ENCODE results near the gene MARF1.

MARF1 gene

DNA sequence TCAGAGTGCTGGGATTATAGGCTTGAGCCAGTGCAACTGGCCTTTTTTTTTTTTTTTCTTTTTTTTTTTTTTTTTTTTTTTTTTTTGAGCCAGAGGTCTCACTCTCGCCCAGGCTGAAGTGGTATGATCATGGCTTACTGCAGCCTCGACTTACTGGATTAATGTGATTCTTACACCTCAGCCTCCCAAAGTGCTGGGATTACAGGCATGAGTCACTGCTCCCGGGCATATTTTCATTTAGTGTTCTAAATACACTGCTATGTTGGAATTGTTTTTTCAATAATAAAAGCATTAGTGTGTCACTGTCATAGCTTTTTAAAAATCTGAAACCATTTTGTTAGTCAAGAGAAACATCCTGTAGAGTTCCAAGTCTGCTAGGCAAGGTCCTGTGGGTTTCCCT, 47.3 kb upstream of the MARF1 start:
- H3K18ac ChIP-seq (ENCODE audit: low read length), result no peak overlapping the region
- H3K23ac ChIP-seq (ENCODE audit: low read depth, low read length, poor library complexity), result no peak overlapping the region
- H2BK120ac ChIP-seq (ENCODE audit: low read depth, low read length), result no peak overlapping the region
- H3K4ac ChIP-seq (ENCODE audit: low read length), result no peak overlapping the region
- H3K9ac ChIP-seq (ENCODE audit: low read depth, low read length, poor library complexity), result no peak overlapping the region
- H3K4me2 ChIP-seq (ENCODE audit: insufficient read depth, low read length, poor library complexity, severe bottlenecking), result no peak overlapping the region
- no peak overlapping the region for H4K8ac ChIP-seq (ENCODE audit: low read depth, low read length)
- H2AFZ ChIP-seq (ENCODE audit: low read length), result no peak overlapping the region
- no peak overlapping the region for H2BK12ac ChIP-seq (ENCODE audit: low read length)
- no peak overlapping the region for H2AK5ac ChIP-seq (ENCODE audit: low read depth, low read length)
- no peak overlapping the region for H4K91ac ChIP-seq (ENCODE audit: low read depth, low read length, poor library complexity)
- no peak overlapping the region for H3K14ac ChIP-seq (ENCODE audit: low read length)
- H3K4me3 ChIP-seq (ENCODE audit: low read length in 2 of 2), result no peak overlapping the region
- H3K4me1 ChIP-seq (ENCODE audit: control insufficient read depth in 2 of 2, insufficient read depth in 1 of 2, low read depth in 1 of 2, low read length in 2 of 2), result no peaks in the 10 kb centered on the region
- H2BK5ac ChIP-seq (ENCODE audit: low read length), result no peak overlapping the region
- WGBS, 2 donors (ENCODE audit: extremely low coverage in 2 of 2, insufficient read length in 2 of 2, insufficient replicate concordance in 1 of 2), result no CpG with 5 or more reads among the region's 3 CpGs
- no peaks in the 10 kb centered on the region for H3K27me3 ChIP-seq (ENCODE audit: control insufficient read depth in 3 of 3, insufficient read depth in 3 of 3, low read depth in 1 of 3, low read length in 3 of 3)
- no peaks in the 10 kb centered on the region for H3K9me3 ChIP-seq (replicated peaks in 1 of 2; ENCODE audit: control insufficient read depth in 2 of 2, insufficient read depth in 1 of 2, low read depth in 1 of 2, low read length in 2 of 2)
- no peak overlapping the region for H2BK15ac ChIP-seq (ENCODE audit: low read length)
- no peaks in the 10 kb centered on the region for H3K79me1 ChIP-seq (ENCODE audit: low read depth, low read length)
- peaks cover 34 to 90% of the 10 kb centered on the region in 2 donors for H3K36me3 ChIP-seq (replicated peaks in 1 of 2; ENCODE audit: control insufficient read depth in 2 of 2, insufficient read depth in 2 of 2, low read length in 2 of 2)
- DNase-seq (ENCODE audit: low spot score), result no peak
- H3K27ac ChIP-seq (replicated peaks; ENCODE audit: low read length), result no peak overlapping the region

DNA sequence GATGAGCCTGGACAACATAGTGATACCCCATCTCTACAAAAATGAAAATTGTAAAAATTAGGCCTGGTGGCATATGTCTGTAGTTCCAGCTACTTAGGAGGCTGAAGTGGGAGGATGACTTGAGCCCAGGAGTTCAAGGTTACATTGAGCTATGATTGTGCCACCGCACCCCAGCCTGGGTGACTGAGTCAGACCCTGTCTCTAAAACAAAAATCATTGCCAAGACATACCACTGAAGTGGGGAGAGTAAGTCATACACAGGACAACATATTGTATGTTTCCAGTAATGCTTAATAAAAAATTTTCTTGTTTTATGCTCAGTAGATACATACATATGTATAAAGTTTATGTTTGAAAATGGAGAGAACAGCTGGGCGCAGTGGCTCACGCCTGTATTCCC, 46.3 kb upstream of the MARF1 start:
- no CpG with 5 or more reads among the region's 3 CpGs for WGBS, 2 donors (ENCODE audit: extremely low coverage in 2 of 2, insufficient read length in 2 of 2, insufficient replicate concordance in 1 of 2)
- H3K14ac ChIP-seq (ENCODE audit: low read length), result no peak overlapping the region
- no peak overlapping the region for H3K9ac ChIP-seq (ENCODE audit: low read depth, low read length, poor library complexity)
- no peak overlapping the region for H2BK12ac ChIP-seq (ENCODE audit: low read length)
- no peak overlapping the region for H4K91ac ChIP-seq (ENCODE audit: low read depth, low read length, poor library complexity)
- H3K9me3 ChIP-seq (replicated peaks in 1 of 2; ENCODE audit: control insufficient read depth in 2 of 2, insufficient read depth in 1 of 2, low read depth in 1 of 2, low read length in 2 of 2), result no peaks in the 10 kb centered on the region
- H3K18ac ChIP-seq (ENCODE audit: low read length), result no peak overlapping the region
- no peak overlapping the region for H3K23ac ChIP-seq (ENCODE audit: low read depth, low read length, poor library complexity)
- H2AFZ ChIP-seq (ENCODE audit: low read length), result no peak overlapping the region
- H3K27ac ChIP-seq (replicated peaks; ENCODE audit: low read length), result no peak overlapping the region
- no peaks in the 10 kb centered on the region for H3K79me1 ChIP-seq (ENCODE audit: low read depth, low read length)
- H2BK120ac ChIP-seq (ENCODE audit: low read depth, low read length), result no peak overlapping the region
- H3K4ac ChIP-seq (ENCODE audit: low read length), result no peak overlapping the region
- no peaks in the 10 kb centered on the region for H3K27me3 ChIP-seq (ENCODE audit: control insufficient read depth in 3 of 3, insufficient read depth in 3 of 3, low read depth in 1 of 3, low read length in 3 of 3)
- no peak for DNase-seq (ENCODE audit: low spot score)
- H4K8ac ChIP-seq (ENCODE audit: low read depth, low read length), result no peak overlapping the region
- no peaks in the 10 kb centered on the region for H3K4me1 ChIP-seq (ENCODE audit: control insufficient read depth in 2 of 2, insufficient read depth in 1 of 2, low read depth in 1 of 2, low read length in 2 of 2)
- no peak overlapping the region for H3K4me2 ChIP-seq (ENCODE audit: insufficient read depth, low read length, poor library complexity, severe bottlenecking)
- no peak overlapping the region for H2BK15ac ChIP-seq (ENCODE audit: low read length)
- H2AK5ac ChIP-seq (ENCODE audit: low read depth, low read length), result no peak overlapping the region
- no peak overlapping the region for H3K4me3 ChIP-seq (ENCODE audit: low read length in 2 of 2)
- H3K36me3 ChIP-seq (replicated peaks in 1 of 2; ENCODE audit: control insufficient read depth in 2 of 2, insufficient read depth in 2 of 2, low read length in 2 of 2), result peaks cover 30 to 91% of the 10 kb centered on the region in 2 donors
- no peak overlapping the region for H2BK5ac ChIP-seq (ENCODE audit: low read length)

DNA sequence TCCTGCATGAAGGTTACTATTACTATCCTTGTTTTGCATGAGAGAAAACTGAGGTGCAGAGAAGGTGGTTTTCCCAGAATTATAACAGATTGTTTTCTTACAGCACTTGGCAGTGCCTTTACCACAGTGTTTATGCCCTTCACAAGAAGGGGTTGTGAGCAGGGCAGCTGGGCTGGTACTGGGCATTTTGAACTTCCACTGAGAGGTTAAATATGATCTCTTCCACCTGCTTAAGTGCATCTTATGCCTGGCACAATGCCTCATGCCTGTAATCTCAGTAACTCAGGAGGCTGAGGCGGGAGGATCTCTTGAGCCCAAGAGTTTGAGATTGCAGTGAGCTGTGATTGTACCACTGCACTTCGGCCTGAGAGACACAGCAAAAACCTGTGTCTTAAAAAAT, 43.3 kb upstream of the MARF1 start:
- Histone ChIP-seq H3K14ac (ENCODE audit: low read length) (no peak overlapping the region), H4K91ac (ENCODE audit: low read depth, low read length, poor library complexity) (no peak overlapping the region), H3K9ac (ENCODE audit: low read depth, low read length, poor library complexity) (no peak overlapping the region), H2BK120ac (ENCODE audit: low read depth, low read length) (no peak overlapping the region), H3K79me1 (ENCODE audit: low read depth, low read length) (no peaks in the 10 kb centered on the region), H2BK15ac (ENCODE audit: low read length) (no peak overlapping the region), H4K8ac (ENCODE audit: low read depth, low read length) (no peak overlapping the region), H2BK5ac (ENCODE audit: low read length) (no peak overlapping the region), H3K4me2 (ENCODE audit: insufficient read depth, low read length, poor library complexity, severe bottlenecking) (no peak overlapping the region), H2BK12ac (ENCODE audit: low read length) (no peak overlapping the region), H3K4ac (ENCODE audit: low read length) (no peak overlapping the region), H3K4me1 (ENCODE audit: control insufficient read depth in 2 of 2, insufficient read depth in 1 of 2, low read depth in 1 of 2, low read length in 2 of 2) (no peaks in the 10 kb centered on the region), H3K27me3 (ENCODE audit: control insufficient read depth in 3 of 3, insufficient read depth in 3 of 3, low read depth in 1 of 3, low read length in 3 of 3) (no peaks in the 10 kb centered on the region), H3K9me3 (replicated peaks in 1 of 2; ENCODE audit: control insufficient read depth in 2 of 2, insufficient read depth in 1 of 2, low read depth in 1 of 2, low read length in 2 of 2) (no peaks in the 10 kb centered on the region), H3K18ac (ENCODE audit: low read length) (no peak overlapping the region), H3K36me3 (replicated peaks in 1 of 2; ENCODE audit: control insufficient read depth in 2 of 2, insufficient read depth in 2 of 2, low read length in 2 of 2) (peaks cover 17 to 91% of the 10 kb centered on the region in 2 donors), H2AFZ (ENCODE audit: low read length) (no peak overlapping the region), H3K4me3 (ENCODE audit: low read length in 2 of 2) (no peak overlapping the region), H2AK5ac (ENCODE audit: low read depth, low read length) (no peak overlapping the region), H3K23ac (ENCODE audit: low read depth, low read length, poor library complexity) (no peak overlapping the region), H3K27ac (replicated peaks; ENCODE audit: low read length) (no peak overlapping the region)
- no CpG with 5 or more reads among the region's 2 CpGs for WGBS, 2 donors (ENCODE audit: extremely low coverage in 2 of 2, insufficient read length in 2 of 2, insufficient replicate concordance in 1 of 2)
- no peak for DNase-seq (ENCODE audit: low spot score)

- DNase-seq (ENCODE audit: low spot score), result peak; percentile 11
These were observed 39.2 kb upstream of the MARF1 start for GRCh38 chr16:15682105-15682570.

More at GRCh38 chr16:15682105-15682570, 39.2 kb upstream of the MARF1 start:
- Histone ChIP-seq H3K27ac (replicated peaks; ENCODE audit: low read length) (no peak overlapping the region), H3K9ac (ENCODE audit: low read depth, low read length, poor library complexity) (no peak overlapping the region), H4K91ac (ENCODE audit: low read depth, low read length, poor library complexity) (no peak overlapping the region), H2BK15ac (ENCODE audit: low read length) (no peak overlapping the region), H3K4ac (ENCODE audit: low read length) (no peak overlapping the region), H3K4me1 (ENCODE audit: control insufficient read depth in 2 of 2, insufficient read depth in 1 of 2, low read depth in 1 of 2, low read length in 2 of 2) (no peaks in the 10 kb centered on the region), H2AK5ac (ENCODE audit: low read depth, low read length) (no peak overlapping the region), H3K23ac (ENCODE audit: low read depth, low read length, poor library complexity) (no peak overlapping the region), H3K14ac (ENCODE audit: low read length) (no peak overlapping the region), H2BK120ac (ENCODE audit: low read depth, low read length) (no peak overlapping the region), H3K27me3 (ENCODE audit: control insufficient read depth in 3 of 3, insufficient read depth in 3 of 3, low read depth in 1 of 3, low read length in 3 of 3) (no peaks in the 10 kb centered on the region), H3K36me3 (replicated peaks in 1 of 2; ENCODE audit: control insufficient read depth in 2 of 2, insufficient read depth in 2 of 2, low read length in 2 of 2) (peaks cover 14 to 93% of the 10 kb centered on the region in 2 donors), H2BK12ac (ENCODE audit: low read length) (no peak overlapping the region), H3K18ac (ENCODE audit: low read length) (no peak overlapping the region), H3K4me3 (ENCODE audit: low read length in 2 of 2) (no peak overlapping the region), H3K9me3 (replicated peaks in 1 of 2; ENCODE audit: control insufficient read depth in 2 of 2, insufficient read depth in 1 of 2, low read depth in 1 of 2, low read length in 2 of 2) (no peaks in the 10 kb centered on the region), H2BK5ac (ENCODE audit: low read length) (no peak overlapping the region), H3K79me1 (ENCODE audit: low read depth, low read length) (no peaks in the 10 kb centered on the region), H4K8ac (ENCODE audit: low read depth, low read length) (no peak overlapping the region), H3K4me2 (ENCODE audit: insufficient read depth, low read length, poor library complexity, severe bottlenecking) (no peak overlapping the region), H2AFZ (ENCODE audit: low read length) (peak overlapping the region; percentile 56)
- no CpG with 5 or more reads among the region's 7 CpGs for WGBS, 2 donors (ENCODE audit: extremely low coverage in 2 of 2, insufficient read length in 2 of 2, insufficient replicate concordance in 1 of 2)
